Vagina (tissue), 2 donors: ENCODE results near the gene WDR91.
"Not testable (repeated sequence)": the region's sequence is repeated elsewhere in the genome, so short reads cannot be mapped to it uniquely, and the experiment has no call there.

Experiments used
- CTCF ChIP-seq, 3 experiments: fragments of 450-650 bp in 2 of 3; fragments of 200-600 bp in 1 of 3; sonication (generic) in 1 of 3; IDR thresholded peaks; one replicate each; pipeline ENCODE4 v1.5.1; 2017 to 2019; ENCODE audit warnings: antibody characterized with exemption in 3 of 3, mild to moderate bottlenecking in 2 of 3, moderate library complexity in 2 of 3
- POLR2AphosphoS5 ChIP-seq, 2 donors: sonication (generic); formaldehyde crosslinking; IDR thresholded peaks; one replicate each; pipeline ENCODE4 v1.9.0; 2017; ENCODE audit warnings: antibody characterized with exemption in 2 of 2, mild to moderate bottlenecking in 2 of 2, low read depth in 1 of 2; ENCODE audit not compliant: insufficient read depth in 1 of 2

GRCh38 chr7:135234095-135234494, 22.8 kb upstream of the WDR91 start:
- TF ChIP-seq CTCF (IDR thresholded peaks at IDR 0.05); POLR2AphosphoS5 (IDR thresholded peaks at IDR 0.05; ENCODE audit: insufficient read depth in 1 of 2, low read depth in 1 of 2): not testable (repeated sequence)
